Sigmoid colon (tissue), 4 donors: Measurements from ENCODE around the gene EPB41L4B.

ENCODE experiments used
- POLR2A ChIP-seq, 2 donors: fragments of 450-650 bp; IDR thresholded peaks; one replicate each; pipeline ENCODE4 v1.6.1; 2016; ENCODE audit warnings: antibody characterized with exemption in 2 of 2, mild to moderate bottlenecking in 2 of 2, moderate library complexity in 2 of 2
- POLR2AphosphoS5 ChIP-seq, 4 donors: sonication (generic); formaldehyde crosslinking; IDR thresholded peaks; one replicate each; pipeline ENCODE4 v1.6.1; 2017; ENCODE audit warnings: antibody characterized with exemption in 4 of 4
- TF ChIP-seq, protein P1 (sequence below), 4 experiments: fragments of 450-650 bp in 3 of 4; fragments of 200-600 bp in 1 of 4; IDR thresholded peaks; one replicate each; pipeline ENCODE4 v1.5.1; 2016 to 2019; ENCODE audit warnings: antibody characterized with exemption in 4 of 4, mild to moderate bottlenecking in 3 of 4, moderate library complexity in 2 of 4

DNA sequence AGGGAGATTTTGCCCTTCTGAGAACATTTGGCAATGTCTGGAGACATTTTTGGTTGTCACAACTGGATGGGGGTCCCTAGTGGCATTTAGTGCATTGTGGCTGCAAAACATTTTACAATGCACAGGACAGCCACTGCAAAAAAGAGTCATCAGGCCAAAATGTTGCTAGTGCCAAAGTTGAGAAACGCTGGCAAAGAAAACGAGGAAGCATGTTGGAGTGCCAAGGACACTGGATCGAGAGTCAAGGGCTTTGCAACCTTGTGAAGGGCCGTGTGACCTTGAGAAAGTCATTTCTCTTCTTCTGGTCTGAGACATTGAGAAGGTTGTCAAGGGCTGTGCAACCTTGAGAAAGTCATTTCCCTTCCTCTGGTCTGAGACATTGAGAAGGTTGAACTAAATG lies 108.1 kb downstream of the EPB41L4B start:
- TF ChIP-seq POLR2A (IDR thresholded peaks at IDR 0.05), result no peak
- TF ChIP-seq, protein P1, sequence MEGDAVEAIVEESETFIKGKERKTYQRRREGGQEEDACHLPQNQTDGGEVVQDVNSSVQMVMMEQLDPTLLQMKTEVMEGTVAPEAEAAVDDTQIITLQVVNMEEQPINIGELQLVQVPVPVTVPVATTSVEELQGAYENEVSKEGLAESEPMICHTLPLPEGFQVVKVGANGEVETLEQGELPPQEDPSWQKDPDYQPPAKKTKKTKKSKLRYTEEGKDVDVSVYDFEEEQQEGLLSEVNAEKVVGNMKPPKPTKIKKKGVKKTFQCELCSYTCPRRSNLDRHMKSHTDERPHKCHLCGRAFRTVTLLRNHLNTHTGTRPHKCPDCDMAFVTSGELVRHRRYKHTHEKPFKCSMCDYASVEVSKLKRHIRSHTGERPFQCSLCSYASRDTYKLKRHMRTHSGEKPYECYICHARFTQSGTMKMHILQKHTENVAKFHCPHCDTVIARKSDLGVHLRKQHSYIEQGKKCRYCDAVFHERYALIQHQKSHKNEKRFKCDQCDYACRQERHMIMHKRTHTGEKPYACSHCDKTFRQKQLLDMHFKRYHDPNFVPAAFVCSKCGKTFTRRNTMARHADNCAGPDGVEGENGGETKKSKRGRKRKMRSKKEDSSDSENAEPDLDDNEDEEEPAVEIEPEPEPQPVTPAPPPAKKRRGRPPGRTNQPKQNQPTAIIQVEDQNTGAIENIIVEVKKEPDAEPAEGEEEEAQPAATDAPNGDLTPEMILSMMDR (IDR thresholded peaks at IDR 0.05), result no peak
- TF ChIP-seq POLR2AphosphoS5 (IDR thresholded peaks at IDR 0.05), result no peak
